T1000 (cell line): ENCODE results near the gene HEPH.
"Not testable (repeated sequence)": the region's sequence is repeated elsewhere in the genome, so short reads cannot be mapped to it uniquely, and the experiment has no call there.

Experiments used
- DNase-seq: peaks from one replicate; lab custom pipeline; 2025; ENCODE audit warnings: mixed read lengths; lab: John Stamatoyannopoulos, UW

The HEPH gene

GRCh38 chrX:66163849-66164411 lies at the start of gene HEPH:
Gene HEPH, plus strand, starts transcription at chrX:66164247. Its CDS starts 6,324 bp downstream, at chrX:66170571.
- DNase-seq = no peak

- not testable (repeated sequence) for DNase-seq
These were observed 45.3 kb upstream of the HEPH start for GRCh38 chrX:66118722-66119121.

- not testable (repeated sequence) for DNase-seq
These were observed 42.7 kb upstream of the HEPH start for GRCh38 chrX:66121354-66121753.

GRCh38 chrX:66126662-66127061 lies 37.4 kb upstream of the HEPH start:
- no peak for DNase-seq

- DNase-seq = no peak
These were observed 33.6 kb upstream of the HEPH start for GRCh38 chrX:66130469-66130868.

- DNase-seq = not testable (repeated sequence)
These were observed 28.8 kb upstream of the HEPH start for GRCh38 chrX:66135284-66135683.

- no peak for DNase-seq
These were observed 21.7 kb upstream of the HEPH start for GRCh38 chrX:66142351-66142750.

- no peak for DNase-seq
These were observed 19.8 kb upstream of the HEPH start for GRCh38 chrX:66144258-66144657.

- DNase-seq = no peak
These were observed 14.5 kb upstream of the HEPH start for GRCh38 chrX:66149519-66149918.

- DNase-seq = no peak
These were observed 13.9 kb upstream of the HEPH start for GRCh38 chrX:66150163-66150562.

- no peak for DNase-seq
These were observed 1.7 kb upstream of the HEPH start for GRCh38 chrX:66162331-66162822.

GRCh38 chrX:66163447-66163846 lies 600 bp upstream of the HEPH start:
- DNase-seq = no peak

GRCh38 chrX:66164470-66164869 lies 423 bp downstream of the HEPH start:
- no peak for DNase-seq

- no peak for DNase-seq
These were observed 884 bp downstream of the HEPH start for GRCh38 chrX:66164931-66165330.

GRCh38 chrX:66166671-66167070 lies 2.6 kb downstream of the HEPH start:
- DNase-seq = no peak

GRCh38 chrX:66167431-66167830 lies 3.4 kb downstream of the HEPH start:
- no peak for DNase-seq

- no peak for DNase-seq
These were observed 12.1 kb downstream of the HEPH start for GRCh38 chrX:66176134-66176533.

GRCh38 chrX:66191563-66191962 lies 27.5 kb downstream of the HEPH start:
- no peak for DNase-seq

- DNase-seq = no peak
These were observed 29.8 kb downstream of the HEPH start for GRCh38 chrX:66193821-66194220.

GRCh38 chrX:66200050-66200664 lies 36.1 kb downstream of the HEPH start:
- DNase-seq = no peak

GRCh38 chrX:66200855-66201795 lies 37.1 kb downstream of the HEPH start:
- DNase-seq = no peak

GRCh38 chrX:66203114-66203513 lies 39.1 kb downstream of the HEPH start:
- DNase-seq = no peak

- no peak for DNase-seq
These were observed 57.8 kb downstream of the HEPH start for GRCh38 chrX:66221856-66222255.
